ENCODE measurements around the gene IL17D.
"Not testable (repeated sequence)": the region's sequence is repeated elsewhere in the genome, so short reads cannot be mapped to it uniquely, and the experiment has no call there.

IL17D gene, protein sequence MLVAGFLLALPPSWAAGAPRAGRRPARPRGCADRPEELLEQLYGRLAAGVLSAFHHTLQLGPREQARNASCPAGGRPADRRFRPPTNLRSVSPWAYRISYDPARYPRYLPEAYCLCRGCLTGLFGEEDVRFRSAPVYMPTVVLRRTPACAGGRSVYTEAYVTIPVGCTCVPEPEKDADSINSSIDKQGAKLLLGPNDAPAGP

DNA sequence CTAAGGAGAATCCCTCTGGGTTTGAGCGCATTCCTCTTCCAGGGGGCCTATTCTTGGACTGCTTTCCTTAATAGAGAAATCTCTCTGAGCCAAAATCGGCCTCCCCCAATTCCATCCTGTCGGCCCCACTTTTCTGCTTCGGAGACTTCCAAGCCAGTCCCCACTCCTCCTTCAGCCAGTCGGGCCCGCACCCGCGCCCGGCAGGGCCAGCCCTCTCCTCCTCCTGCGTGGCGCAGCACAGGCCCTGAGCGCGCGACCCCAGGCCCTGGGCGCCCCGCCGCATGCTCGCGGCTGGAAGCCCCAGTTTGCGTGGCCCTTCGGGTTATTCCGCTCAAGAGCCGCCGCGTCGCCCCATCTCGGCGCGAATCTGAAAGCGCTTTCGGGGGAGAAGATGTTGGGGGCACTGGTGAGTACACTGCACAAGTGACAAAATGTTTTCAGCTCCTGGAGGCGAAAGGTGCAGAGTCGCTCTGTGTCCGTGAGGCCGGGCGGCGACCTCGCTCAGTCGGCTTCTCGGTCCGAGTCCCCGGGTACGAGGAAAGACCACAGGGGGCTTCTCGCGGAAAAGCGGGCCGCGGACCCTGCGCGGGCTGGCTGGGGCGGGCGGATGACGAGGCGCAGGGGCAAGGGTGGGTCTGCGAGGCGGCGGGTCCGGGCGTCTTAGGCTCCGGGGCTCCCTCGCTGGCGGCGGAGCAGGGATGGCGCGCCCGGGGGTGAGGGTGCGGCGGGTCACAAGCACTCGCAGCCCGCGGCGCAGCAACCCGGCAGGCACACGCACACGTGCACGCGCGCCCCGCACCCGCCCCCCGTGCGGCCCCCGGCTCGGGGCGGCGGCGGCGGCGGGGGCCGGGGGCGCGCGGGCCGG is at the start of gene IL17D:
Gene IL17D (plus strand): TSS at position 785 of the 865 bp plus-strand sequence. CDS start 303 bp downstream, outside the sequence.
- DNase-seq = no peak

DNA sequence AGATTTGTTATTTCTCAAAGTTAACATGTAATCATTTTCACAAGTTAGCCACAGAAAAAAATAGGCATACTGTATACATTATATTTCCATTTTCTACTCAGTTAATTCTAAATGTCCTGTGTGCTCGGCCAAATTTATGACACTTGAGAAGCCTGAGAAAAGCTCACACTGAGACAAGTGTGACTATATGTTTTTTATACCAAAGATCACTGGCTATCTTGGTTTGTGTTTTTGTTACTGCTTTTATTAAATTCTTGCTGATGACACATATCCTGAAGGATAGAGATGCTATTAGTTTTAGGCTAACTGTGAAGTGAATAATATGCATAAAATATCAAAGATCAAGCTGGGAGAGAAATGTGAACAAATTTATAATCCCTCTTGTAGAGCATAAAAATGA is 49.3 kb upstream of the IL17D start:
- DNase-seq = no peak

DNA sequence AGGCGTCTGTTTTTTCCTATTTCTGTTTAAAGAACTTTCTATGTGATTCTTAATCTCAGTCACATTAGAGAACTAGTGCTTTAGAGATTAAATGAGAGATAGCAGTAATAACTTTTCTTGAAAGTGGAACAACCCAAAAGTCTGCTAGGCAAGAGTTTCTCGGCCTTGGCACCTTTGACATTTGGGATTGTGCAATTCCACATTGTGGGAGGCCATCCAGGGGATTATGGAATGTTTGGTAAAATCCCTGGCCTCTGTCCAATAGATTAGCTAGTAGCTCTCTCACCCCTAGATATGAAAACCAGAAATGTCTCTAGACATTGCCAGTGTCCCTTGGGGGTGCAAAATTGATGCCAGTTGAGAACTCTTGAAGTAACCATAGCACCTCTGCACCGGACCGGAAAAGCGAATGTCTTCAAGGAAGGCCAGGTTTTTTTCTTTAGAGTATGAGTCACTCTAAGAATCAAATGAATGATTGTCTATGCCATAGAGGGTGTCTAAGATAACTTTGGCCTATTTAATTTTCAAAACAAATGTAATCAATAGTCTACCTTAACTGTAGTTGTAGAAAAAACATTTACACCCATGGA is 45.0 kb upstream of the IL17D start:
- no peak for DNase-seq

DNA sequence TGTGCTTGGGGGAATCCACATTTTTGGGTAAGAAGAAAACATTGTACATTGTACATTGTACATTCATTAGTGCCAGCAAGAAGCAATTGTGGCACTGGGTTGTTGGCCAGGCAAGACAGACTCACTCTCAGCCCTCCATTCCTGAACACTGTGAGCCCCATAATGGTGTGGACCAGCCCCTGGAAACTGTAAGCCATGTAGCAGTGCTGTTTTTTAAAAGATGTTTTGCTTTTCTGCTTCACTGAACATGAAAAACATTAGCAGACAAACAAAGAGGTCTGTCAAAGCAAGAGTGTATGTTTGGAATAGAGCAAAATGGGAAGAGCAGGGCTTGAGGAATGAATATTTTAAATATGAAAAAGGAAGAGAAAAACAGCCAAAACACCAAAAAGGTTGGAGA is 39.1 kb upstream of the IL17D start:
- no peak for DNase-seq

DNA sequence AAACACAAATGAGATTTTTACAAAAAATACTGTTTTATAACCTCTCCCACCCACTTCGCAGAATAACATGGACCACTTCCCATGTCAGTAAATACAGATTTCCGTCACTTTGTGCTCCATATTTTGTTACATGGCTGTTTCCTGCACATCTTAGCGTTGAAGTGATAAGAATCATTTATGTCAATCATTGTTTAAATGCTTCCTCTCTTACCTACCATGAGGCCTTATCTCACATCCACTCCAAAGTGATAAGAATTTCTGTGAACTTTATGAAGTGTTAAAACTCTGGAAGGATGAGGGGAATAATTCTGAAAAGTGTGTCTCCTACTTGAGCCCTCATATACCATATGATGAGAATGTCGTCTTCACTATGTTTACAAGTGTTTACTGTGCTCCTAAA is 36.6 kb upstream of the IL17D start:
- DNase-seq = no peak

DNA sequence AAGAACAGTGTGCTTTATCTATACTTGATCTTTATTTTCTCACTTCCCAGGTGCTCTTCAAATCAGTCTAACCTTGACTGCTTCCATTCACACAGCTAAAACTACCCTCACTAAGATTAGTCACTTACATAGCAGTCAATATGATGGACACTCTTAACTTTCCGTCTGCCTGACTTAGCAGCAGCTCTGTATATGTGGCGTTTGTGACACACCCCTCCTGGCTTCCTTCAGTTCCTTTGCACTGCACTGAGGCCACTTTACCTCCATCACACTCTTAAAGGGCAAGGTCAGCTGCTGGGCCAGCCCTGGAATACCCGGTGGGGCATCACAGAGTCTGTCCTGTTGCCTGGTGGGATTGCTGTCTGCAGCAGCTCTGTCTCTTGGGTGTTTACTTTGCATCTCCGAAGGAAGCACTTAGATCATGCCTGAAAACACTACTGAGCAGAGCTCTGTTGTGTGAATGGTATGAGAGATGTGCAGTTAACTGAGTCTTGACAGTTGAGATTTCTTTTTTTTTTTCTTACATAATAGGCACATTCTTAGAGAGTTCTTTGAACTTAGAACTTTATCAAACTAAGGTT is 35.6 kb upstream of the IL17D start:
- no peak for DNase-seq

DNA sequence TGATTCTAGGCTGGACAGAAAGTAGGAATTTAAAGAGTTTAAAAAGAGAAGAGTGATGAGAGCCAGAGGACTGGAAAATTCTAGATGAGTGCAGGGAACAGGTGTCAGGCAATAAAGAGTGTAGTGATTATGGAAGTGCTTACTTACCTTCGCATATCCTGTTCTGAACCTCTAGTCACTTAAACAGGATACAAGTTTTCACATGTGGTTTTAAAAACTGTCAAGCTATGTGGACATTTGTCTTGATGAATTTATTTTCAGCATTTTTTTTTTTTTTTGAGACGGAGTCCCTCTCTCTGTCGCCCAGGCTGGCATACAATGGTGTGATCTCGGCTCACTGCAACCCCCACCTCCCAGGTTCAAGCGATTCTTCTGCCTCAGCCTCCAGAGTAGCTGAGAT is 34.3 kb upstream of the IL17D start:
- DNase-seq = no peak

DNA sequence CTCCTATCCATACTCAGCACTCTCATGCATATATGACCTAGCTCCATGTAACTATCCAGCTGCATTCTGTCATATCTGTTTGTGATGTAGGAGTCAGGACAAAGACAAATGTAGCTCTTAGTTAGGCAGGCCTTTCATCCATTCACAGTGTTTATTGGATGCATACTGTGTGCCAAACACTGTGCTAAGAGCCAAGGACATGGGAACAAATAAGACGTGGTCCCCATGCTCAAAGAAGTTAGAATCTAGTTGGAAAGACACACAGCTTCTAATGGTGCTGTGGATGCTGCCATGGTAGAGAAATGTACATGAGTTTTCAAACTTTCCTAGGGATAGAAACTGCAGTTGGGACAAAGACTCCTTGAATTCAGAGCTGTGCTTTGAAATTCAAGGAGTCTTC is 31.7 kb upstream of the IL17D start:
- DNase-seq = no peak

DNA sequence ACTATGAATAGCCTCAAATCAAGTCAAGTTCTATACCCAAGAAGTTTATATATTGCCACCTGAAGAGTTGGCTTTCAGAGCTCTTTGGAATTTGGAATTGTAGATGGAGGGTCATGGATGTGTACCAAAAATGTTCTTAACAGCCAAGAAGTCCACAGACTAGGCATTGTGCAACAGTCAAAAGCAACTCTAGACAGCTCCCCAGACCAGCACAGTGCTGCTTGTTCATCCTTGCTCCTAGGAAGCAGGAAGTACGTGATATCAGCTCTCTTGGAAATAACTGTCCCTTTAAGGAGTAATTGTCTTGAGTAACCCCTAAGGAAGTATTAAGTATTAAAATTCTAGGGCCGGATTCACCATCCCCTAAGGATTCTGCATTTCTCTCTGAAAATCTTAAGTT is 30.7 kb upstream of the IL17D start:
- no peak for DNase-seq

DNA sequence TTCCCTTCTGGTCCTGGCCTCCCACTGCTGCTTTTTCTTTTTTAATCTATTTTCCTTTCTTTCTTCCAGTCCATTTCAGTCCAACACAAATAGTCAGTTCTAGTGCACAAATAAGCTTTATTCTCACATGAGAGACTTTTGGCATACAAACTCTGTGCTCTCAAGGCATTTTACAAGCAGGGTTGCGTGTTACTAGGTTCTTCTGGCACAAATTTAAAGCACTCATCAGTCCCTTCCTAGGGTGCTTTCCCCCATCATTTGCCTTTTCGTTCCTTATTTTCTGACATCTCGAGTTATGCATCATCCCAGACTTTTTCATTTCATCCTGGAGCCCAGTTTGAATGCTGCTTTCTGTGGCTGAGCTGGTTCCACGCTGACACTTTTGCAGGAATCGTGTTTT is 29.8 kb upstream of the IL17D start:
- DNase-seq = no peak

DNA sequence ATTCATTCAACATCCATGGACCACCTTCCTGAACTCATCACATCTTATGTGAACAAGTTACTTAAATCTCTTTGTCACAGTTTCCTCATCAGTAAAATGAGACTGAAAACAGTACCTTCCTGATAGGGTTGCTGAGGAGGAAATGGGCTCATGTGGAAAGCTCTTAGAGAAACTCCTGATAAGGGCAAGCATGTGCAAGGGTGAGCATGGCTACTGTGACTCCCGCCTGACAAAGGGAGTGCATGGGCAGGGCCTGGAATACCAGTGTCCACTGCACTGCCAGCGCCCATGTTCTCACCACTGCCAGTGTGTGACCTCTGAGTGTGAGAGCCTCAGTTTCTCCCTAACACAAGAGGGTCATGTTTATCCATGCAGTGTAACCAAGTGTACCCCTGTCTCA is 27.3 kb upstream of the IL17D start:
- no peak for DNase-seq

DNA sequence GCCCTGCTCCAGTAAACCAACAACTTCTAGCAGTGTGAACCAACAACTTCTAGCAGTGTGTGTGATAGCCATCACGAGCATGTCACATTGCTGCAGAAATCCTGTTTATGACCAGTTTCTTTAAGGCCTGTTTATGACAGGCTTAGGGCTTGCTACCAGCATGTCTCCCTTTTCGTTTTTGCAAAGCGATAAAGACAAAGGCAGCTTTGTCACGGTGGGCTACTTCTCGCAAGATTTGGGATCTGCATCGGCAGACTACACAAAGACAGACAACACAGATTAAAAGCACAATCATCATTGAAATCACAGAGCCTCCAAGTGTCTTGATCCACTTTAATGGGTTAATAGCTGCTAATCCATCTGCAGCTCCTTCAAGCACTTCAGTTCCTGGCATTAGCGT is 24.9 kb upstream of the IL17D start:
- not testable (repeated sequence) for DNase-seq

DNA sequence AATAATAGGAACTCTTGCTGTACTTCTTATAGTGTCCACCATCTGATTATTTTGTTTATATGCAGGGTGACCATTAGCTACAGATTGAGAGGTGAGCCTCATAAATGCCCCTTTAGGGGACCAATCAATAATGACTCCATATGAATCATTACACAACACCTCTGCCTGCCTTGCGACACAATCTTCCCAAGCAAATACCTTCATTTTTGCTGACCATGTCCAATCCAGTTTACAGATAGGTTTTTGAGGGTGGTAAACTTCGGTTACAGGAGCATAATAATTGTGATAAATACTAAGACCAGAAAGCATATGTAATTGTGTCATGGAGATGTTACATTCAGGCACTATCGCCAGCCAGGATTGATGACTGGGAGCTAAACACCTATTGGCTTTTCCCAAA is 23.6 kb upstream of the IL17D start:
- DNase-seq = no peak

DNA sequence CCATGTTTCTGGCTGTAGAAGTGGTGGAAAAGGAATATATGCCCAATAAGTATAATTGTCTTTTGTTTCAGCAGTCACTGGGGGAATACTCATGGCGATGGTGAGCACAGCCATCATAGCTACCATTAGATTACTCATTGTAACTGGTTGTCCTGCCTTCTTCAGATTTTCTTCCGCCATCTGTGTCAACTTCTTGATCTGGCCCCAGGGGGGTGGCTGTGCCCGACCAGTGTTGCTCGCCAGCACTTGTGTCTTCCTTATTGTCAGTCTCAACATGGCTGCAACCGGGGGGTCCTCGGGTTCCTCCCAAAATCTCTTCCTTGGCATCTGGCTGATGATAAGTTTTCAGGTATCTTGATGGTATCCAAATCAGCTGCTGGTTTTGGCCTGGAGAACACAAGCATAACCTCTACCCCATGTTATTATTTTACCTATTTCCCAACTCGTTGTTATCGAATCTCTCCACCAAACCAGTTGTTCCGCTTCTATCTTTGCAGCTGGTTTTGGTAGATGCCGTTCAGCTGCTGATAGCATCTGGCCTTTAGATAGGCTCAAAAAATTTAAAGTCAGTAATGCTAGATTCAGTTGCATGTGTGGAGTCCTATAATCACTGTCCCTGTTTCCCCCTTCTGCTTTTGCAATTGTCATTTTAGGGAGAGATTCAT is 23.0 kb upstream of the IL17D start:
- no peak for DNase-seq

DNA sequence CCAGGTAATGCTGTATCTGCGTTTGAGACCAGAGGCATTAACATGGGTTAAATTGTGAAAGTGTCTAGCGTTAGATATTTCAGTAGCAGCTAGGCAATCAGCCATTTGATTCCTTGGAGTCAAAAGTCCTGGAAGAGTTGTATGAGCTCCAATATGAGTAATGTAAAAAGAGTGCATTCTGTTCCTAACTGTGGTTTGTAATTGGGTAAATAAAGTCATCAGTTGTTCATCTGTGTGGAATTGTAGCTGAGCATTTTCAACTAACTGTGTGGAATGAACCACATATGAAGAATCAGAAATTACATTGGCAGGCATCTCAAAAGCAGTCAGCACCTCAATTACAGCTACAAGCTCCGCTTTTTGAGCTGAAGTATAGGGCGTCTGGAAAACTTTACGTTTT is 22.0 kb upstream of the IL17D start:
- DNase-seq = not testable (repeated sequence)

DNA sequence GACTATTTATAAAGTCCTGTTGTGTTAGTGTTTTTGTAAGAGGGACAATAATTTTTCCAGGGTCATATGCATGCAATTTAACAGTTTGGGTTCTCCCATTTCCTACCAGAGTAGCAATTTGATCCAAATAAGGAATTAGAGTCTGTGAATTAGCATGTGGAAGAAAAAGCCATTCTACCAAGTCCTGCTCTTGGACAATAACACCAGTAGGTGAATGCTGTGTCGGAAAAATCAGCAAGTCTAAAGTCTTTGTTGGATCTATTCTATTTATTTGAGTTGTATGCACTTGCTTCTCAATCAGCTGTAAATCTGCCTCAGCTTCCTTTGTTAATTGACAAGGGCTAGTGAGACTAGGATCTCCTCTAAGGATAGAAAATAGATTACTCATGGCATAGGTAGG is 21.4 kb upstream of the IL17D start:
- DNase-seq = no peak

DNA sequence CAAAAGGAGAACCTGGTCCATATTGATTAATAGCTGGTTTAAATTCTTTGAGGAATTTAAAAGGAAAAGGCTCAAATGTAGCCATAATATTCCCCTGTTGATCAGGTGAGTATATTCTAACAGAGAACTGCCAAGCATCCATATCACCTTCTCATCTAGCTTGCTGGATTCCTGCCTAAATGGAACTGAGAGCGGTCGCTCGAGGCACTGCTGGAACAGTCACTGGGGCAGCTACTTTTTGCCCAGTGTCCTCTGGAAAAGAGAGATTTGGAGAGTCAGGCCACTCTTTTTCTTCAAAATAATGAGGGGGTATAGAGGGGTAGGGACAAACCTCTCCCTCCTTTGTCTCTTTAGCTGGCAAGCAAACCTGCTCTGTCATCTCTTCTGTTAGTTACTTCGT is 19.5 kb upstream of the IL17D start:
- no peak for DNase-seq

DNA sequence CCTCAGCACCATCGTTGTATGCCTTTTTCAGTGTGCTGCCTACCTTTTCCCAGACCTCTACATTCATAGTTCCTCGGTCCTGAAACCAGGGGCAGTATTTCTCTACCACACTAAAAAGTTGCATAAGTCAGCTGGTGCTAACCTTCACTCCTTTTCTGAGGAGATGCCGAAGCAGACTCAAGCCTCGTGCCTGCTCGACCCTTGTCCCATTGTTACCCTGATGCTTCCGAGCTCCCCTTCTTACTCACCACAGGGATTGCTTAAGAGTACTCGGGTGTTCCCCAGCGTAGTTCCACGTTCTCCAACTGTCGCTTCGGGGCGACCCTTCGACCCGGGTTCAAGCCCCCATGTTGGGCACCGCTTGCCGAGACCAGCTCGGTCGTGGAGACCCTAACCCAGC is 19.0 kb upstream of the IL17D start:
- DNase-seq = no peak

DNA sequence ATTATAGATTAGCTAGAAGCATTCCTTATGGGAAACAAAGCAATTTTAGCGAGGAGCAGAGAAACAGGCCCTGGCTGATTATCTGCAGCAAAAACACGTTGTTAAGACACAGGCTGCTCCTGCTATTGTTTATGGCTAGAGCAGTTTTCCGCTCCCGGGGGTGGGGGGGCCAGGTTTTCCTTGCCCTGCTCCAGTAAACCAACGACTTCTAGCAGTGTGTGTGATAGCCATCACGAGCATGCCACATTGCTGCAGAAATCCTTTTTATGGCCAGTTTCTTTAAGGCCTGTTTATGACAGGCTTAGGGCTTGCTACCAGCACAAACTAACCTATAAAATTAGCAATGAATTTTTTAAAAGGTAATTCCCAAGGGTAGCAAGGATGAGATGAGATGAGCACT is 18.4 kb upstream of the IL17D start:
- no peak for DNase-seq

DNA sequence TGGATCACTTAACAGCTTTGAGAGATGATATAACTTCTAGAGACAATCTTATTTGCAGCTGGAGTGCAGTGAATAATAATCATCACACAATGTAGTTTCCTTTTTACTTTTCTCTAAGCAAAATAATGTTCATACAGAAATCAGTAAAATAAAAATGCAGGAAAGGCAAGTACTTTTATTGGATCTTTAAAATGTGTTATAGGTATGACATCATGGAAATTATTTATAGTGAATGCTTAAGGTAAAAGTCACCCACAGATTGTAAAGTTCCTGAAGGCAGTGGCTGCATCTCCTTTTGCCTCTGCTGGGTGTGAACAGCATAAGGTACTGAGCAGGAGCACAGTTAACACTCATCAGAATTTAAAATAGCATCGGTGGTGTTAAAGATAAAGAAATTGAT is 17.3 kb upstream of the IL17D start:
- DNase-seq = no peak

DNA sequence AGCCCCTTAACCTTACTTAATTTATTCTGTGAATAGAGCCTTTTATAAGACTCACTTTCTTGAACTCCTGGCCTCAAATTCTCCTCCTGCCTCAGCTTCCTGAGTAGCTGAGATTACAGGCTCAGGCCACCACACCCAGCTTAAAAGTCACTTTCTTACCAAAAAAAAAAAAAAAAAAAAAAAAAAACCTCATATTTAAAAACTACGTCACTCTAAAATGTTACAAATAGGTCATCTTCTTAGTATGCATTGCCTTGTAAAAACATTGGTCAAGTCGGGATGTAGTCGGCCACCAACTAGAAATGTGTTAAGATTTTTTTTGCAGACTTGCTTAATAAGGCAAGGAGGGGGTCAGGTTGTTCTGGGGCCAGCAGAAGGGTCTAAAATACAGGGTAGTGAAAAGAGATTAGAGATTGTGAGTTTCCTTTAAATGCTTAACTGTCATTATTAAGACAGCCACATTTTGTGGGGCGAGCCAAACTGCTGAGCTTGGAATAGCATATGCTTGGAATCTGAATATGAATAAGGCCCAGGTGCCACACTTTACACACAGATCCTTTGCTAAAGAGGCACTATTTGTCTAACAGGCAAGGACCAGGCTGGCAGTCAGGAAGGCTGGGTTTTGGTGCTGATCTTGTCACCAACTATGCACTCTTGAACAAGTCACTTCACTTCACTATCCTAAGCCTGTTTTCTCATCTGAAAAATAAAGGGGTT is 16.5 kb upstream of the IL17D start:
- no peak for DNase-seq

DNA sequence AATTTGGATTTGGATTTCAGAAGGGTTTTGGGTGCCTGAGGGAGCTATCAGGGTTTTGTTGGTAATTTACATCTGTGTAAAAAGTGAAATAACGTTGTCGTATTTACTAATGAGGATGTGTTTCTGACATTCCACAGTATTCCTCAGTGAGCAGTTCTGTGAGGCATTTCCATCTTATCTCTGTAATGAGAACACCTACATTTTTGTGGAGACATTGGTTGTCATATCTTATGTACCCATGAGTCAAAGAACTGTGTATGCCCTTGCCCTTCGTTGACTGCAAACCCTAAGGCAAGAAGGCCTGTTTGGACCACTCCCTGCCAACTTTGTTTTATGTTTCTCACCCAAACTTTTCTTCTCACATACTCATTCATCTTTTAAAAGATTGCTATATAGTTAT is 14.2 kb upstream of the IL17D start:
- no peak for DNase-seq

DNA sequence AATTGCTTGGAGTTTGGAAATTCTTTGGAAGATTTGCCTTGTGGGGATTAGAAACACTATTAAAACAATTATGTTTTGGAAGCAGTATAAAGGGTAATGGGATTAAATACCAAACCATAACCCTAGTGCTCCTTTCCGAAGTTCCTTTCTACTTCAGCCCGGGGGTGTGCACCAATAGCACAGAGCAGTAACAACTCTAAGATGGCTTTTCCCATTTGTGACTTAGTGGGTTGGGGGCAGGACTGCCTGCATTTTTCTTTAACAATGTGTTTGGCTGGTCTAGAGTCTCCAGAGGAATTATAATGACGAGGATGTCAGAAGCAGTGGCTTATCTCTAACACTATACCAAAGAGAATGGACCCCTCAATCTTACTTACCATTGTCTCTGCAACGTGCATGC is 11.9 kb upstream of the IL17D start:
- no peak for DNase-seq

Measured in SW 1271 (cell line).